Vagina (tissue), 2 donors: Measurements from ENCODE around the gene TNS4. TPM values are rescaled to one million over a fixed set of nuclear protein-coding genes. Genes with fewer than 3 reads are reported as not detected.

Experiments used
- DNase-seq, 2 donors: peaks; one replicate each; pipeline ENCODE4 v3.0.0-alpha.2; 2017; ENCODE audit errors: extremely low spot score in 2 of 2
- H3K27ac ChIP-seq: fragments of 200-600 bp; sonication (generic); one replicate; pipeline ENCODE4 v1.5.1; 2019
- H3K27me3 ChIP-seq: fragments of 200-600 bp; sonication (generic); one replicate; pipeline ENCODE4 v1.5.1; 2019
- H3K36me3 ChIP-seq, 2 donors: fragments of 200-600 bp; sonication (generic); one replicate each; pipeline ENCODE4 v1.5.1; 2017 to 2019
- H3K4me1 ChIP-seq: fragments of 200-600 bp; sonication (generic); one replicate; pipeline ENCODE4 v1.5.1; 2019
- H3K4me3 ChIP-seq, 2 donors: fragments of 200-600 bp; sonication (generic); 1 replicate in 1 of 2; 2 replicates in 1 of 2; pipeline ENCODE4 v1.5.1; 2016 to 2019
- H3K9me3 ChIP-seq: fragments of 200-600 bp; sonication (generic); one replicate; pipeline ENCODE4 v1.5.1; 2019
- POLR2A ChIP-seq, 2 donors: fragments of 450-650 bp; IDR thresholded peaks; one replicate each; pipeline ENCODE4 v1.6.1; 2017; ENCODE audit warnings: antibody characterized with exemption in 2 of 2, mild to moderate bottlenecking in 2 of 2, moderate library complexity in 2 of 2
- POLR2AphosphoS5 ChIP-seq, 2 donors: sonication (generic); formaldehyde crosslinking; IDR thresholded peaks; one replicate each; pipeline ENCODE4 v1.9.0; 2017; ENCODE audit warnings: antibody characterized with exemption in 2 of 2, mild to moderate bottlenecking in 2 of 2, low read depth in 1 of 2; ENCODE audit not compliant: insufficient read depth in 1 of 2
- intact Hi-C: fragments of 100-400 bp; cut with DNase I; formaldehyde crosslinking; loops from one replicate; pipeline ENCODE4 v1.15.1; 2023
- total RNA-seq: library from RNA; depleted of rRNA; stranded (reverse); fragments of >200 nt; gene quantifications from one replicate; pipeline ENCODE4 v1.2.3, GENCODE V29; 2016
- TF ChIP-seq, protein P1 (sequence below), 3 experiments: fragments of 450-650 bp in 2 of 3; fragments of 200-600 bp in 1 of 3; sonication (generic) in 1 of 3; IDR thresholded peaks; one replicate each; pipeline ENCODE4 v1.5.1; 2017 to 2019; ENCODE audit warnings: antibody characterized with exemption in 3 of 3, mild to moderate bottlenecking in 2 of 3, moderate library complexity in 2 of 3

The TNS4 gene
- total RNA-seq, 1 donor from 2014 or later: 296 TPM

- no peaks in the 10 kb centered on the region for H3K36me3 ChIP-seq
- no peak overlapping the region for H3K27ac ChIP-seq
- H3K4me3 ChIP-seq: no peak overlapping the region
- H3K4me1 ChIP-seq: peaks cover 24% of the 10 kb centered on the region
- TF ChIP-seq POLR2A (IDR thresholded peaks at IDR 0.05): no peak
- TF ChIP-seq, protein P1, sequence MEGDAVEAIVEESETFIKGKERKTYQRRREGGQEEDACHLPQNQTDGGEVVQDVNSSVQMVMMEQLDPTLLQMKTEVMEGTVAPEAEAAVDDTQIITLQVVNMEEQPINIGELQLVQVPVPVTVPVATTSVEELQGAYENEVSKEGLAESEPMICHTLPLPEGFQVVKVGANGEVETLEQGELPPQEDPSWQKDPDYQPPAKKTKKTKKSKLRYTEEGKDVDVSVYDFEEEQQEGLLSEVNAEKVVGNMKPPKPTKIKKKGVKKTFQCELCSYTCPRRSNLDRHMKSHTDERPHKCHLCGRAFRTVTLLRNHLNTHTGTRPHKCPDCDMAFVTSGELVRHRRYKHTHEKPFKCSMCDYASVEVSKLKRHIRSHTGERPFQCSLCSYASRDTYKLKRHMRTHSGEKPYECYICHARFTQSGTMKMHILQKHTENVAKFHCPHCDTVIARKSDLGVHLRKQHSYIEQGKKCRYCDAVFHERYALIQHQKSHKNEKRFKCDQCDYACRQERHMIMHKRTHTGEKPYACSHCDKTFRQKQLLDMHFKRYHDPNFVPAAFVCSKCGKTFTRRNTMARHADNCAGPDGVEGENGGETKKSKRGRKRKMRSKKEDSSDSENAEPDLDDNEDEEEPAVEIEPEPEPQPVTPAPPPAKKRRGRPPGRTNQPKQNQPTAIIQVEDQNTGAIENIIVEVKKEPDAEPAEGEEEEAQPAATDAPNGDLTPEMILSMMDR (IDR thresholded peaks at IDR 0.05): no peak
- TF ChIP-seq POLR2AphosphoS5 (IDR thresholded peaks at IDR 0.05; ENCODE audit: insufficient read depth in 1 of 2, low read depth in 1 of 2): no peak
- no peaks in the 10 kb centered on the region for H3K27me3 ChIP-seq
- no peak for DNase-seq
- H3K9me3 ChIP-seq: no peaks in the 10 kb centered on the region
- intact Hi-C loops: loop anchor here (5.0 kb wide), 1 partner anchor 1710 kb away; no protein-coding TSS in a partner anchor
These were observed 34.0 kb downstream of the TNS4 start for GRCh38 chr17:40467281-40467867.

- peaks cover 24% of the 10 kb centered on the region for H3K4me1 ChIP-seq
- no peaks in the 10 kb centered on the region for H3K27me3 ChIP-seq
- no peak for DNase-seq
- H3K27ac ChIP-seq: no peak overlapping the region
- peak in 1 of 2 donors; percentile 28 for TF ChIP-seq POLR2AphosphoS5 (IDR thresholded peaks at IDR 0.05; ENCODE audit: insufficient read depth in 1 of 2, low read depth in 1 of 2)
- TF ChIP-seq, protein P1 (IDR thresholded peaks at IDR 0.05): no peak
- H3K36me3 ChIP-seq: no peaks in the 10 kb centered on the region
- intact Hi-C loops: loop anchor here (5.0 kb wide), 1 partner anchor 1711 kb away; no protein-coding TSS in a partner anchor
- no peak overlapping the region for H3K4me3 ChIP-seq
- no peaks in the 10 kb centered on the region for H3K9me3 ChIP-seq
These were observed 35.0 kb downstream of the TNS4 start for GRCh38 chr17:40466298-40466971.

GRCh38 chr17:40464392-40464855 is 37.0 kb downstream of the TNS4 start:
- peaks cover 41% of the 10 kb centered on the region for H3K4me1 ChIP-seq
- intact Hi-C loops: no loop called here
- TF ChIP-seq, protein P1 (IDR thresholded peaks at IDR 0.05): no peak
- TF ChIP-seq POLR2AphosphoS5 (IDR thresholded peaks at IDR 0.05; ENCODE audit: insufficient read depth in 1 of 2, low read depth in 1 of 2) (no peak), POLR2A (IDR thresholded peaks at IDR 0.05) (no peak)
- no peaks in the 10 kb centered on the region for H3K27me3 ChIP-seq
- peak overlapping the region; percentile 77 for H3K27ac ChIP-seq
- H3K36me3 ChIP-seq: no peaks in the 10 kb centered on the region
- H3K4me3 ChIP-seq: no peak overlapping the region
- H3K9me3 ChIP-seq: no peaks in the 10 kb centered on the region
- no peak for DNase-seq

- TF ChIP-seq POLR2AphosphoS5 (IDR thresholded peaks at IDR 0.05; ENCODE audit: insufficient read depth in 1 of 2, low read depth in 1 of 2) (no peak), POLR2A (IDR thresholded peaks at IDR 0.05) (no peak)
- TF ChIP-seq, protein P1 (IDR thresholded peaks at IDR 0.05): no peak
- Histone ChIP-seq H3K27me3 (no peaks in the 10 kb centered on the region), H3K4me1 (peaks cover 52% of the 10 kb centered on the region), H3K27ac (peak overlapping the region; percentile 77), H3K36me3 (no peaks in the 10 kb centered on the region), H3K4me3 (no peak overlapping the region), H3K9me3 (no peaks in the 10 kb centered on the region)
- intact Hi-C loops: no loop called here
- DNase-seq: no peak
These were observed 38.3 kb downstream of the TNS4 start for GRCh38 chr17:40463122-40463550.
